HUES48 (cell line): ENCODE measurements around the gene NUP62CL.
"Not testable (repeated sequence)": the region's sequence is repeated elsewhere in the genome, so short reads cannot be mapped to it uniquely, and the experiment has no call there.

Experiments used
- H3K27ac ChIP-seq: one replicate; pipeline ENCODE4 v1.7.0; 2013; ENCODE audit warnings: low read depth, low read length, inconsistent platforms
- H3K27me3 ChIP-seq: 2 replicates; pipeline ENCODE4 v1.6.1; 2013; ENCODE audit warnings: mild to moderate bottlenecking, low read length; ENCODE audit not compliant: control insufficient read depth, insufficient read depth
- H3K36me3 ChIP-seq: 2 replicates; pipeline ENCODE4 v1.6.1; 2013; ENCODE audit warnings: low read length; ENCODE audit not compliant: control insufficient read depth, insufficient read depth
- H3K4me1 ChIP-seq: 2 replicates; pipeline ENCODE4 v1.6.1; 2013; ENCODE audit warnings: mild to moderate bottlenecking, low read length; ENCODE audit not compliant: control insufficient read depth, insufficient read depth
- H3K4me3 ChIP-seq: 2 replicates; pipeline ENCODE4 v1.5.1; 2013; ENCODE audit warnings: mild to moderate bottlenecking, low read depth, low read length
- H3K9ac ChIP-seq: 2 replicates; pipeline ENCODE4 v1.6.1; 2013; ENCODE audit warnings: mild to moderate bottlenecking, low read depth, low read length, moderate library complexity
- H3K9me3 ChIP-seq: 2 replicates; pipeline ENCODE4 v1.6.1; 2013; ENCODE audit warnings: low read length; ENCODE audit not compliant: control insufficient read depth, insufficient read depth

Gene NUP62CL

GRCh38 chrX:107205770-107206696 lies at the start of gene NUP62CL, which contains the start of gene DNAAF6:
TSS of gene NUP62CL (minus strand) at chrX:107206433. CDS start at chrX:107175146, 31,287 bp downstream.
TSS of gene DNAAF6 (plus strand) at chrX:107206611. CDS start at chrX:107212876, 6,265 bp downstream.
- Histone ChIP-seq H3K4me3 (peak within 1 kb of the TSS; percentile 67), H3K27ac (peak within 1 kb of the TSS; percentile 56), H3K36me3 (no peaks in the 10 kb centered on the region), H3K9ac (peak within 1 kb of the TSS; percentile 30; the same call in 1 of the 2 replicates), H3K9me3 (no peaks in the 10 kb centered on the region), H3K27me3 (no peaks in the 10 kb centered on the region; the same call in 1 of the 2 replicates), H3K4me1 (peaks cover 10% of the 10 kb centered on the region)

- Histone ChIP-seq H3K9me3 (no peaks in the 10 kb centered on the region), H3K27ac (no peak overlapping the region), H3K4me1 (no peaks in the 10 kb centered on the region), H3K4me3 (no peak overlapping the region), H3K9ac (no peak overlapping the region), H3K36me3 (no peaks in the 10 kb centered on the region), H3K27me3 (no peaks in the 10 kb centered on the region)
These were observed 22.2 kb upstream of the NUP62CL start for GRCh38 chrX:107228486-107228819.

DNA sequence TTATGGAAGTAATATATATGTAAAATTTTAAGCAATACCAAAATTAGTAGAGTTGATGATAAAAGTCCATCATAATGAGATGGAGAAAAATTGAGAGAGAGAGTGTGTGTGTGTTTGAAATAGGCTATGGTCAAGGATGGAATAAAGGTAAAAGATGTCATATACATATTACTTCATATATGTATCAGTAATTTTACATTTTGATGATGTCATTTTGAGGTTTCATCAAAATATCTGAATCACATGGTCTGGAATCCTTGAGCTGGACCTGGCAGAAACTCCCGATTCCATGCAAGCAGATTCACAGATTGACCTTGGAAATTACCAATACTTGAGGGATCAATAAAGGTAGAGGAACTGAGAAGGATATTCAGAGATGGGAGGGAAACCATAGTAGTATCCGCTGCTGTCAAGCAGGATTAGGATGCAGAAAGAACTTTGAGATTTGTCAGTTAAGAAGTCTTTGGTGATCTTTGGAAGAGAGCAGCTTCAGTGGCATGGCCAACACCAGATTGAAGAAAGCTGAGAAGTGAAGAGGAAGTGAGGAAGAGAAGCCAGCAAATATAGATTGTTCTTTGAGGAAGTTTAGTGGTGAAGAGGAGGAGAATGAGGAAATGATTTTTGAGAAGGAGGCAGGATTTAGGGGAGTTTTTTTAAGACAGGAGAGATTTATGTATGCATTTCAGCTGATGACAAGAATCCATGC lies 21.7 kb upstream of the NUP62CL start:
- H3K27me3 ChIP-seq, result no peaks in the 10 kb centered on the region
- no peak overlapping the region for H3K9ac ChIP-seq
- H3K36me3 ChIP-seq, result no peaks in the 10 kb centered on the region
- no peak overlapping the region for H3K4me3 ChIP-seq
- no peak overlapping the region for H3K27ac ChIP-seq
- H3K9me3 ChIP-seq, result no peaks in the 10 kb centered on the region
- H3K4me1 ChIP-seq, result no peaks in the 10 kb centered on the region

- no peaks in the 10 kb centered on the region for H3K4me1 ChIP-seq
- H3K9ac ChIP-seq, result no peak overlapping the region
- H3K27me3 ChIP-seq, result no peaks in the 10 kb centered on the region
- H3K36me3 ChIP-seq, result no peaks in the 10 kb centered on the region
- no peak overlapping the region for H3K4me3 ChIP-seq
- no peak overlapping the region for H3K27ac ChIP-seq
- no peaks in the 10 kb centered on the region for H3K9me3 ChIP-seq
These were observed 20.5 kb upstream of the NUP62CL start for GRCh38 chrX:107226757-107227156.

DNA sequence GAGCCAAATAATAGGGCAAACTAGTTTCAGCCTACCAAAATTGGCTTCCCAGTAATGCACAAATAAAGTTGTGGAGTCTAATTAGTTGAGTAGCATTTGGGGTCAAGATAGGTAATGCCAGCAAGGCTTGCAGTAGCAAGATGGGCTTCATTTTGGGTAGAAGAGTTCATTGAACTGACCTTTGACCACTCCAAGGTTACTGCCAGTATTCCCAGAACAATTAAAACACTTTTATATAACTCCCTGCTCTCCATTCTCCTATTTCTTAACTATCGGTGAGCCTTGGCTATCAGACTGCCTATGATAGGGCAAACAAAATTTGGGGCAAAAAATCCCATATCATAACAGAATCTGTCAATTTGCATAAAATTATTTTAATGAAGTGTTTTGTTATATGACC lies 7.2 kb upstream of the NUP62CL start:
- Histone ChIP-seq H3K9me3 (no peaks in the 10 kb centered on the region), H3K27me3 (no peaks in the 10 kb centered on the region), H3K9ac (no peak overlapping the region), H3K4me3 (no peak overlapping the region), H3K27ac (no peak overlapping the region), H3K4me1 (peaks cover 7% of the 10 kb centered on the region; the same call in 1 of the 2 replicates), H3K36me3 (no peaks in the 10 kb centered on the region)

- Histone ChIP-seq H3K4me1 (peaks cover 10% of the 10 kb centered on the region), H3K27me3 (no peaks in the 10 kb centered on the region; the same call in 1 of the 2 replicates), H3K27ac (no peak overlapping the region), H3K9ac (no peak overlapping the region), H3K4me3 (no peak overlapping the region), H3K36me3 (no peaks in the 10 kb centered on the region), H3K9me3 (no peaks in the 10 kb centered on the region)
These were observed 1.7 kb upstream of the NUP62CL start for GRCh38 chrX:107207943-107208342.

- H3K36me3 ChIP-seq, result no peaks in the 10 kb centered on the region
- H3K9me3 ChIP-seq, result no peaks in the 10 kb centered on the region
- H3K27me3 ChIP-seq, result no peaks in the 10 kb centered on the region; the same call in 1 of the 2 replicates
- H3K4me1 ChIP-seq, result peaks cover 10% of the 10 kb centered on the region
- H3K27ac ChIP-seq, result no peak overlapping the region
- H3K9ac ChIP-seq, result no peak overlapping the region
- H3K4me3 ChIP-seq, result no peak overlapping the region
These were observed 856 bp upstream of the NUP62CL start for GRCh38 chrX:107207089-107207488.

- no peak overlapping the region for H3K27ac ChIP-seq
- no peaks in the 10 kb centered on the region for H3K9me3 ChIP-seq
- no peaks in the 10 kb centered on the region for H3K36me3 ChIP-seq
- no peaks in the 10 kb centered on the region; the same call in 1 of the 2 replicates for H3K27me3 ChIP-seq
- H3K9ac ChIP-seq, result no peak overlapping the region
- H3K4me1 ChIP-seq, result peaks cover 10% of the 10 kb centered on the region
- no peak overlapping the region for H3K4me3 ChIP-seq
These were observed 448 bp upstream of the NUP62CL start for GRCh38 chrX:107206697-107207065.

GRCh38 chrX:107204068-107204605 lies 2.1 kb downstream of the NUP62CL start:
- Histone ChIP-seq H3K4me3 (no peak overlapping the region), H3K9ac (no peak overlapping the region), H3K9me3 (no peaks in the 10 kb centered on the region), H3K4me1 (peaks cover 6% of the 10 kb centered on the region), H3K27ac (no peak overlapping the region), H3K36me3 (no peaks in the 10 kb centered on the region), H3K27me3 (no peaks in the 10 kb centered on the region; the same call in 1 of the 2 replicates)

DNA sequence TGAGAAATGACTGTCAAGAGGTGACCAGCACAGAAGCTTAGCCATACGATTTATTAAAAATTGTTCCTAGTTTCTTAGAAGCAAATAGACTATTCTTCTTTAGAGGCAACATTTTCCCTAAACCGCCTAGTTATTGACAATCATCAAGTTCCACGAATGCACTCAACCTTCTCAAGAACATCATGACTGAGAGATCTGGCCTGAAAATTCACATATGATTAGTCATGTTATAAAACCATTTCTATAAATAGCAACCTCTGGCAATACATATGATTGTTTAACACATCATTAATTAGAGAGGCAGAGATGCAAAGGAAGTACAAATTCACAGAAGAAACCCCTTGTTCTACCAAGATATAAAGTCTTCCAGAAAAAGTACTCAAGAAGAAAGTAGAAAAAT lies 6.7 kb downstream of the NUP62CL start:
- no peak overlapping the region for H3K27ac ChIP-seq

GRCh38 chrX:107198074-107198473 lies 8.2 kb downstream of the NUP62CL start:
- H3K36me3 ChIP-seq, H3K27me3 ChIP-seq, H3K9me3 ChIP-seq, H3K4me3 ChIP-seq, H3K9ac ChIP-seq, H3K4me1 ChIP-seq, H3K27ac ChIP-seq: not testable (repeated sequence)

More for the DNA sequence above, 6.7 kb downstream of the NUP62CL start:
- Histone ChIP-seq H3K9ac (no peak overlapping the region), H3K36me3 (no peaks in the 10 kb centered on the region), H3K4me1 (peaks cover 6% of the 10 kb centered on the region), H3K27me3 (no peaks in the 10 kb centered on the region), H3K4me3 (no peak overlapping the region), H3K9me3 (no peaks in the 10 kb centered on the region)
